NCI-H2227 treated with DMSO at 0.1 percent for 48 hours (cell line): ENCODE results near the gene CARD9.

ENCODE experiments used
- DNase-seq: peaks from one replicate; lab custom pipeline; 2025; lab: John Stamatoyannopoulos, UW

Gene CARD9

GRCh38 chr9:136335296-136336155 is 37.9 kb downstream of the CARD9 start:
- DNase-seq: no peak

GRCh38 chr9:136334541-136334940 is 38.9 kb downstream of the CARD9 start:
- no peak for DNase-seq

GRCh38 chr9:136333486-136333885 is 40.0 kb downstream of the CARD9 start:
- DNase-seq: no peak

GRCh38 chr9:136333045-136333444 is 40.4 kb downstream of the CARD9 start:
- DNase-seq: no peak

- DNase-seq: no peak
Measured at GRCh38 chr9:136332482-136332983, 40.9 kb downstream of the CARD9 start.

- DNase-seq: no peak
Measured at GRCh38 chr9:136331556-136332481, 41.6 kb downstream of the CARD9 start.

- DNase-seq: no peak
Measured at GRCh38 chr9:136331030-136331429, 42.4 kb downstream of the CARD9 start.

GRCh38 chr9:136330406-136330990 is 43.0 kb downstream of the CARD9 start:
- no peak for DNase-seq

- DNase-seq: no peak
Measured at GRCh38 chr9:136329636-136330405, 43.6 kb downstream of the CARD9 start.

- no peak for DNase-seq
Measured at GRCh38 chr9:136329211-136329627, 44.2 kb downstream of the CARD9 start.

- DNase-seq: peak; percentile 44
Measured at GRCh38 chr9:136328622-136329041, 44.8 kb downstream of the CARD9 start.

- no peak for DNase-seq
Measured at GRCh38 chr9:136328011-136328621, 45.4 kb downstream of the CARD9 start.

- no peak for DNase-seq
Measured at GRCh38 chr9:136327304-136327974, 46.0 kb downstream of the CARD9 start, which contains the start of gene GPSM1. TSS of gene GPSM1 (plus strand) at chr9:136327539. CDS start at chr9:136327696, 157 bp downstream.

- no peak for DNase-seq
Measured at GRCh38 chr9:136326761-136327303, 46.6 kb downstream of the CARD9 start.

- no peak for DNase-seq
Measured at GRCh38 chr9:136326061-136326760, 47.3 kb downstream of the CARD9 start.

- no peak for DNase-seq
Measured at GRCh38 chr9:136325358-136325757, 48.1 kb downstream of the CARD9 start.

GRCh38 chr9:136324501-136325300 is 48.8 kb downstream of the CARD9 start:
- no peak for DNase-seq

GRCh38 chr9:136323371-136323789 is 50.1 kb downstream of the CARD9 start:
- no peak for DNase-seq
